ENCODE data around the gene KHDRBS1. TPM values are rescaled to one million over a fixed set of nuclear protein-coding genes. Genes with fewer than 3 reads are reported as not detected.
"Not testable (repeated sequence)": the region's sequence is repeated elsewhere in the genome, so short reads cannot be mapped to it uniquely, and the experiment has no call there.

KHDRBS1 gene, protein sequence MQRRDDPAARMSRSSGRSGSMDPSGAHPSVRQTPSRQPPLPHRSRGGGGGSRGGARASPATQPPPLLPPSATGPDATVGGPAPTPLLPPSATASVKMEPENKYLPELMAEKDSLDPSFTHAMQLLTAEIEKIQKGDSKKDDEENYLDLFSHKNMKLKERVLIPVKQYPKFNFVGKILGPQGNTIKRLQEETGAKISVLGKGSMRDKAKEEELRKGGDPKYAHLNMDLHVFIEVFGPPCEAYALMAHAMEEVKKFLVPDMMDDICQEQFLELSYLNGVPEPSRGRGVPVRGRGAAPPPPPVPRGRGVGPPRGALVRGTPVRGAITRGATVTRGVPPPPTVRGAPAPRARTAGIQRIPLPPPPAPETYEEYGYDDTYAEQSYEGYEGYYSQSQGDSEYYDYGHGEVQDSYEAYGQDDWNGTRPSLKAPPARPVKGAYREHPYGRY
- 154 and 158 TPM in 2 replicates for total RNA-seq

DNA sequence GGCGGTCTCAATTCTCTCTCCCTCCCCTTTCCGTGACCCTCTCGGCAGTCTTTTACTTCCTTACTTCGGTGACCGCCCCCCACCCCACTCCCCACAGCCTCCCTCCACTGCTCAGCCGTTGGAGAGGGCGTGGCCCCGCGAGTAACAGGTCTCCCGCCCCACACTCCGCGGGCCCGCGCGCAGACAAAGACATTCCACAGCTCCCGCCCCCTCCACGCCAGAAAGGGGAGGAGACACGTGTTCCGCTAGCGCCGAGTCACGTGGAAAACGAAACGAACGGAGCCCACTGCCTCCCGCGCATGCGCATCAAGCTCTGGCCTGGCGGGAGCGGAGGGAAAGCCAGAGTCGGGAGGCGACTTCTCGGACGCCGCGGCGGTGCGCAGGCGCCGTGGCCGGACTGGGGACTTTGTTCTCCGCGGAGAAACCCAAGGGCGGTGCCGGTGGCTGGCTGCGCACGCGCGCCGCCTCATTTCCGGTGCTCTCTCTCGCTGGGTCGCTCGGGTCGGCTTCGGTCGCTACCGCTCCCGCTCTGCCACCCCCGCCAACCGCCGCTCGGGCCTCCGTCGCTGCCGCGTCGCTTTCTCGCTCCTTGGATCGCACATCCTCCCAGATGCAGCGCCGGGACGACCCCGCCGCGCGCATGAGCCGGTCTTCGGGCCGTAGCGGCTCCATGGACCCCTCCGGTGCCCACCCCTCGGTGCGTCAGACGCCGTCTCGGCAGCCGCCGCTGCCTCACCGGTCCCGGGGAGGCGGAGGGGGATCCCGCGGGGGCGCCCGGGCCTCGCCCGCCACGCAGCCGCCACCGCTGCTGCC lies at the start of gene KHDRBS1:
Gene KHDRBS1, plus strand, starts transcription at position 483 of the 813 bp plus-strand sequence. Its CDS starts 128 bp downstream, at position 611.
- intact Hi-C loops (cut with micrococcal nuclease), result loop anchor here (1.0 to 10.0 kb wide), 11 partner anchors 31 to 1295 kb away; partner anchors contain the start of genes BSDC1, LCK, PEF1 and RBBP4

DNA sequence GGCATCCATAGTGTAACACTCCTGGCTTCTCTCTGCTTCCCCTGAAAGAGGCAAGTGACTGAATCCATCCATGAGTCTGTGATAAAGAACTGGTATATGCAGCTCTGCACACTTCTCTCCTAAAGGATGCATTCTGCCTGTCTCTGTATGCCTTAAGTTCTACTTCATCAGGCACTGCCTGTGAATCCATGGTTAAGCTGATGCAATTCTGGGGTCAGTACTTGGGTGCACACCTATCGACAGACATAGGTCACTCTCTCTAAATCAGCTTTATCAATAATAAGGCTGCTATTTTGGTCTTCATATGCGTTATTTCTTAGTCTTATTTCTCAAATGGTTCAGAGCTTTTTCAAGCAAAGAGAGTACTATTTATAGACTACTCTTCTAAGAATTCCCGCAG lies 42.8 kb upstream of the KHDRBS1 start:
- intact Hi-C loops (cut with micrococcal nuclease), result no loop called here

DNA sequence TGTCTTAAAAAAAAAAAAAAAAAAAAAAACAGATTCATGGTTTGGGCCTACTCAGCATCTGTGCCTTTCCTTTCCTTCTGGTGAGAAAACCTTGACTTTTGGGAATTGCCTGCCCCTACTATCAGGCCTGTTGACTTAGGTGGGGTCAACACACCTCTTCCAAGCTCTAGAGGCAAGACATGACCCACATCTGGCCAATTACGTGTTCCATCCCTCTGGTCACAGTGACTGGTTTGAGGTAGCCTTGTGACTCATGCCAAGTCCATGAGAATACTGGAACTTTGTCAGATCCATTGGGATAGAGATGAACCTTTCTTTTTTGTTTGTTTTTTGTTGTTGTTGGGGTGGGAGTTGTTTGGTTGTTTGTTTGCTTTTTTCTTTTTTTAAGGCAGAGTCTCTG lies 37.3 kb upstream of the KHDRBS1 start:
- intact Hi-C loops (cut with micrococcal nuclease), result no loop called here

DNA sequence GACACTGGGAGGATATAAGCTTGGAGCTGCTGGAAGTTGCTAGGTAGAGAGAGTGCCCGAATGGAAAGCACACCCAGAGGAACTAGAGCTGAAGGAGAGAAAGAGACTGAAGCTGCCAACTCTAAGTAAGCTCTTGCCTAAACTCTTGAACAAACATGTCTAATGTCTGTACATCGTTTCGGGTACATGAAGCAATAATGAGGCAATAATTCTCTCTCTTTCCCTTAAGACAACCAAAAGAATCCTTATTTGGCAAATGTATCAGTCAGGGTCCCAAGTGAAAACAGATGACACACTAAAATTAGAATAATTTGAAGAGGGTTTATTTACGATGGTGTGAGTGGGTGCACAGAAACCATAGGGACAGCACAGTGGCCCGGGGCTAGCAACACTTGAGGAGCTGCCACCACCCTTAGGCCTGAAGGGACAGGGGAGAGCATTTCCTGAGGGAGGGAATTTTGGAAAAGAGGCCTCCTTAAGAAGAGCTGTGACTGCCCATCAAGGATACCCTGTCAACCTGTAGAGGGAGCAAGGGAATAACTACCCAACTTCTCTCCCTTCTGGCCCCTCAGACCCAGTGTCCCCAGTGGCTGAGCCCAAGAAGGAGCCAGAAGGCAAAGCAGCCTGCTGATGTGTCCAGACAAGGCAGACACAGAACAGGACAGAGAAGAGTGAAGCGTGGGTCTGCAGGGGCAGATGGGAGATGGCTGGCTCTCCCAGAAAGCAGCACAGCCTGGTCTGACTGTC lies 36.1 kb upstream of the KHDRBS1 start:
- intact Hi-C loops (cut with micrococcal nuclease), result no loop called here

DNA sequence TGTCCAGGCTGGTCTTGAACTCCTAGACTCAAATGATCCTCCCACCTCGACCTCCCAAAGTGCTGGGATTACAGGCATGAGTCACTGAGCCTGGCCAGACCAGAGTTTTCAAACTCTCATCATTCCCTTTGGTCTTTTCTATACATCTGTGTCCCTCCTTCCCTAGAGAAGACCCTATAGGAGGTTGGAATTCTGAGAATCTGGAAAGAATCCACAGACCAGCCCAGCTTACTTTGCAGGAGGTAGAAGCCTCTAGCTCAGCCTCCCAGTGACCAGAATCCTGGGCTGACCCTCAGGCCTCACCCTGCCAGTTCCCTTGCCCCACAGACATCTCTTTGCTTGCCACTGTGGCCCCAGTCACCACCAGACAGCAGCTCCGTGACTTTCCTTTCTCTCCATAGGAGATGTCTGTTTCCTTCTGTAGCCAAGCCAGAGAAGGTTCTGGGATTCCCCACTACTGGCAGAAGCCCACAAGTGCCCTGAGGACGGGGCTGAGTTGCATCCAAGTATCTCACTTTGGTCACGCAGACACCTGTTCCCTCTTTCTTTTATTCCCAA lies 34.7 kb upstream of the KHDRBS1 start:
- intact Hi-C loops (cut with micrococcal nuclease), result no loop called here

DNA sequence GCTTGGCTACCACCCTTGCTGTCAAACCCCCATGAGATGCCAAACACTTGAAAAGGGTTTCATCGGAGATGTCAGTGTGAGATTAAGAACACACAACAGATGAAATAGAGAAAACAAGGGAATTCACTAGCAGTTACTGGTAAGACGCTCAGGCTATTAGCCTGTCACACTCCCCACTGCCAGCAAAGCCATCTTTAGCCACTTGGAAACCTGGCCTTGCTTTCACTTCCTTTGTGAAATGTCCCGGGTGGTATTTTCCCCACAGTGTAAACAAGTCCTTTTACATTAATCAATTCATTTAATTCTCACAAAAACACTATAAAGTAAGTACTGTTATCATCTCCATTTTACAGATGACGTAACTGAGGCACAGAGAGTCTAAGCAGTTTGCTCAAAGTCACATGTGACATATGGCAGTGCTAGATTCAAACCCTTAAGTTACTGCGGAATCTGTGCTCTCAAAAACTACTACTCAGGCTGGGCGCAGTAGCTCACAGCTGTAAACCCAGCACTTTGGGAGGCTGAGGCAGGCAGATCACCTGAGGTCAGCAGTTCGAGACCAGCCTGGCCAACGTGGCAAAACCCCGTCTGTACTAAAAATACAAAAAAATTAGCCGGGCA lies 32.7 kb upstream of the KHDRBS1 start:
- intact Hi-C loops (cut with micrococcal nuclease), result loop anchor here (2.0 kb wide), 1 partner anchor 16 kb away; no protein-coding TSS in a partner anchor

DNA sequence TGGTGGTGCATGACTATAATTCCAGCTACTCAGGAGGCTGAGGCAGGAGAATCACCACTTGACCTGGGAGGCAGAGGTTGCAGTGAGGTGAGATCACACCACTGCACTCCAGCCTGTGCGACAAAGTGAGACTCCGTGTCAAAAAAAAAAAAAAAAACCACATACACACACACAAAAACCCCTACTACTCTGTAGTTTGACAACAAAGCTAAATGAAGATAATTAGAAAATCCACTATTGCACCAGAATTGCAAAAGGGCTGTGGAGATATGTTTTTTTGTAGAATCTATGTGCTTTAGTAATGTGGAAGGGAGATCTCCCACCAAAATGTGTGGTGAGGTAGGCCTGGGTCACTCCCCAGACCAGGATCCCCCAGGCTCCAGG lies 32.2 kb upstream of the KHDRBS1 start:
- intact Hi-C loops (cut with micrococcal nuclease), result loop anchor here (2.0 kb wide), 1 partner anchor 17 kb away; no protein-coding TSS in a partner anchor

DNA sequence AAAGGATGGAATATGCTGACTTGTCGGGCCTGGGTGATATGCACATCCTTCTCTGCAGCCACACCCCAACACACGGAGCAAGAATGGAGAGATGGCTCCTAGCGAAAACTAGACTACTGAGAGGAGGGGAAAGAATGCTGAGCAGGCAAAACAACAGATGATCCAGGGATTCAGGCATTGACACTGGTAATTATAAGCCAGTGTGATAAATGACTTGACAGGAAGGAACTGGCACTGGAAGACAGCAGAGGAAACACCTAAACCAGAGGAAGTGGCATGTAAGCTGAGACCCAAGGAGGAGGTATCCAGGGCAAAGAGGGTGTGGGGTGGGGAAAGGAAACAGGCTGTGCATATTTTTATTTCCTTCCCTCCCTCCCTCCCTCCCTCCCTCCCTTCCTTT lies 31.7 kb upstream of the KHDRBS1 start:
- intact Hi-C loops (cut with micrococcal nuclease), result loop anchor here (1.0 to 2.0 kb wide), 2 partner anchors 17 to 31 kb away; partner anchors contain the start of gene KHDRBS1

DNA sequence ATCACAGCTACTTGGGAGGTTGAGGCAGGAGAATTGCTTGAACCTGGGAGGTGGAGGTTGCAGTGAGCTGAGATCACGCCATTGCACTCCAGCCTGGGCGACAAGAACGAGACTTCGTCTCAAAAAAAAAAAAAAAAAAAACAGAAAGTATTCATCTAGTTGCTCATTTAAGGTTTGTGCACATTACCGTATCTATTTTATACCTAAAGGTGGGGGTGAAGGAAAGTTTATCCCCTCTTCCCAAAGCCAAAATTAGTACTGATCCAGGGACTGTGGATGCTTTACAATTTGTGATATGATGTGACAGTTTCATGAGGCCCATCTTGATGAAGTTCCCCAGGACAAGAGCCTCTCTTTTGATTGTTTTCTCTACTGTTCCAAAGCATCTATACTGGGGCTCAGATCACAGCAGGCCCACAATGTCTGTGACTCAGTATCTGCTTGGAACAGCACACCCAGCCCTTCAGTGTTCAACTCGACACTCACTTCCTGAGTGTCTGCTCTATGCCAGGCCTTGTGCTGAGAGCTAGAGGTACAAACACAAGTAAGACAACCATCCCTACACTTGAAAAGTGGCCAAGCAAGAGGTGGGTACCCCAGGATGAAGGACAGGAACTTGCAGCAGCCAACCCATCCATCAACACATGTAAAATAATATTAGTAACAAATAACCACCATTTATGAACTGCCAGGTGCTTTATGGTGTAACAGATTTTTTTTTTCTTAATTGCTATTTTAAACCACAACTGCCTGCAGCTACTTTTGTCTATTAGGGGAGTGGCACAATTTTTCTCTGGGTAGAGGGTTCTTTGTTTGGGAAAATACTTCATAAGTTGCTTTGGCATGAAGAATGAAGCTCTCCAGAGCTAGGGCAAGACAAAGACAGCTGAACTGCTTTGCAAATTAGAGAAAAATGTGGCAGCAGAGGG lies 29.0 kb upstream of the KHDRBS1 start:
- intact Hi-C loops (cut with micrococcal nuclease), result no loop called here

DNA sequence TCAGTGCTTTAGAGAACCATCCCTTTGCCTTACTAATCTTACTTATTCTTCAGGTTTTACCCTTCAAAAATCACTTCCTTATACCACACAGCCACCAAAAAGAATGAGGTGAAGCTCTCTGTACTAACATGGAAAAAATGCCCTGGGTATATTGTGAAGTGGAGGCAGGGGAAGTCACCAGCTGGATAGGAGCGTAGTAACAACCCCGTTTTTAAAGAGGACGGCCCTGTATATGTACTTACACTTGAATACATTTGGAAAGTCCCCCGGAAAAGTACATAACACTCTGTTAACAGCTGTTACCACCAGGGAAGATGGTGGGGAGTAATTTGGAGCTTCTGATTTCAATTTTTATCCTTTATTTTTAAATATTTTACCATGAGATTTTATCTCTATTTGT lies 28.2 kb upstream of the KHDRBS1 start:
- intact Hi-C loops (cut with micrococcal nuclease), result no loop called here

DNA sequence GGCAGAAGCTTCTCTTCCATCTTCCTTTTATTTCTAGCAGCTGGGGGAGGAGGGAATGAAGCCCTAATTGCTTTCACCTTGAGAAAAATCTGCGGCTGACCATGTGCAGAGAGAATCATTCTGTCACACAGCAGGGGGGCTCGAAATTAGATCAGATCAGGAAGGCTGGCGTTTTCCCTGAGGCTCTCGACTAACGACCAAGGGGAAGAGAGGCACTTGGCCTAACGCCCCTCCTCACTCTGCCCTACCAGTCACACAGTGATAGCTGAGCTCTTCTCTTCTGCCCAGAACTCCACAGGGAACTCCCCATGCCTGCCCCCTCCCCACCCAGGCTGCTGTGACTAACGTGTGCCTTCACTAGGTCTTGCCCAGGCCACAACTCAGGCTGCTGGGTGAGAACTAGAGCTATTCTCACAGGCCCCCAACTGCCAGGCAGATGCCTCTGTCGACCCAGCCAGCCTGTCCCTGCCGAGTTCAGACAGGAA lies 26.5 kb upstream of the KHDRBS1 start:
- intact Hi-C loops (cut with micrococcal nuclease), result no loop called here

DNA sequence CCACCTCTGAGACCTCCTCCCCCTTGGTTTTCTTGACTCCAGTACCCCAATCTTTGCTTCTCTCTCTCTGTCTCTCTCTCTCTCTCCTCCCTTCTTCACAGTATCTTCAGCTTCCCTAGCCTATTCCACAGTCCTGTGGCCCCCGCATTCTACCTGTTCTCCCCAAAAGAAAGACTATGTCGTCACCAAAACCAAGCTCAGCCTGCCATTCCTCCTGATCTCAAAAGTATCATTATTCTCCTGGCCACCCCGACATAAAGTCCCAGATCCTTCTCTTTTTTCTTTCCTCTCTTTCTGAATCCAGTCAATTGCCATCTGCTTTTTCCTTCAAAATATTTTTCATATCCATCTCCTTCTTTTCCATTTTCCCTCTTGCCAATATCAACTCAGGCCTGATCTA lies 23.7 kb upstream of the KHDRBS1 start:
- intact Hi-C loops (cut with micrococcal nuclease), result no loop called here

DNA sequence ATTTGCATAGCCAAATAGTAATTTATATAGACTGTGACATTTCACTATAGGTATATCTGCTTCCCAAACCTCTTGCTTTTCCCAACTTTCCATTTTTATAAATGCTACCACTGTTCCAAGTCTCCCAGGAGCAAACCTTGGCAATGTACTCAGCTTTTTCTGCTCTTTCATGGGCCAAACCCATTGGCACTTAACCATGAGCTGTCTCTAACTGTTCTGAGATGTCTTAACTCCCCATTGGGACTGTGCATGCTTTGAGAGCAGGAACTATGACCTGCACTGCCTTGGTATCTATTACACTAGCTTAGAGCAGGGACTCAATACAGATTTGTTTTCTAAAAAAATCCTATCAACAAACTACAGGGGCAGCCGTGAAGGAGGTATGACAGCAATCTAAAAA lies 22.5 kb upstream of the KHDRBS1 start:
- intact Hi-C loops (cut with micrococcal nuclease), result no loop called here

DNA sequence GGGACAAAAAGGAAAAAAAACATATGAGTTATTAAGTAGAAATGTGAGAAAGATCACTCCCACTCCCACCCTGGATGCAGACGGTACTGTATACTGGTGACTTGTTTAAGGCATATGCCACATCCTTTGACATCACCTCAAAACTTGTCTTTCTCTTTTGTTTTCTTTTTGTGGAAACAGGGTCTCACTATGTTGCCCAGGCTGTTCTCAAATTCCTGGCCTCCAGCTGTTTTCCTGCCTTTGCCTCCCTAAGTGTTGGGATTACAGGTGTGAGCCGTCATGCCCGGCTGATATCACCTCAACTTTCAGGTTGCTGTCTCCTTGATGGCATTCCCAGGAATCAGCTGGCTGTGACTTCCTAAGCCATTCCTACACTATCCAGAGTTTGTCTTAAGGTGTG lies 18.4 kb upstream of the KHDRBS1 start:
- intact Hi-C loops (cut with micrococcal nuclease), result no loop called here

DNA sequence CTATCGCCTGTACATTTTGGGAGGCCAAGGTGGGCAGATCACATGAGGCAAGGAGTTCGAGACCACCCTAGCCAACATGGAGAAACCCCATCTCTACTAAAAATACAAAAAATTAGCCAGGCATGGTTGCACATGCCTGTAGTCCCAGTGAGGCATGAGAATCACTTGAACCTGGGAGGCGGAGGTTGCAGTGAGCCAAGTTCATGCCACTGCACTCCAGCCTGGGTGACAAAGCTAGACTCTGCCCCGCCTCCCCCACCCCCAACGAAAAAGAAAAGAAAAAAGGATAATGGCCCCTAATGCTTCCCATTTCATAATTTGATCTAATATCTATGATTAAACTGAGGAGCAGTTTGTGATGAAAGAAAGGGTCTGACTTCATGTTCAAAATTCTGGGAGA lies 17.5 kb upstream of the KHDRBS1 start:
- intact Hi-C loops (cut with micrococcal nuclease), result not testable (repeated sequence)

DNA sequence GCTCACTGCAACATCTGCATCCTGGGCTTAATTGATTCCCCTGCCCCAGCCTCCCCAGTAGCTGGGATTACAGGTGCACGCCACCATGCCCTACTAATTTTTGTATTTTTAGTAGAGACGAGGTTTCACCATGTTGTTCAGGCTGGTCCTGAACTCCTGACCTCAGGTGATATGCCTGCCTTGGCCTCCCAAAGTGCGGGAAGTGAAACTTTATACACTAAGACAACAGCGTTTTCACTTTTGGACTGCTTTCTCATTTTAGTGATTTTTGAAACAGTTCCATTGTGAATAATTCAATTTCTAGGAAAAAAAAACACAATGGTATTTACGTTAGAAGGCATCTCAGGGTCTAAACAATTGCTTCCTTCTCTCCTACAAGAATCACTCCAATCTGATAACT lies 11.8 kb upstream of the KHDRBS1 start:
- intact Hi-C loops (cut with micrococcal nuclease), result no loop called here

DNA sequence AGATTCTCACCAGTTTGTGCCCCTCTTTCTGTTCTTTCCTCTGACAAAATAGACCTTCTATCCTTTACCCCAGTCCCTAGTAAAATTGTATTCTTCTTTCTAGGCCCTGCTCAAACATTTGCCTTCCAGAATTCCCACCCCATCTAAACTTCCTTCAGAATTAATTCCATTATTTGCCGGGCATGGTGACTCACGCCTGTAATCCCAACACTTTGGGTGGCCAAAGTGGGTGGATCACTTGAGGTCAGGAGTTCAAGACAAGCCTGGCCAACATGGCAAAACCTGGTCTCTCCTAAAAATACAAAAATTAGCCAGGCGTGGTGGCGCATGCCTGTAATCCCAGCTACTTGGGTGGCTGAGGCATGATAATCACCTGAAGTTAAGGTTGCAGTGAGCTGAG lies 11.4 kb upstream of the KHDRBS1 start:
- intact Hi-C loops (cut with micrococcal nuclease), result not testable (repeated sequence)

DNA sequence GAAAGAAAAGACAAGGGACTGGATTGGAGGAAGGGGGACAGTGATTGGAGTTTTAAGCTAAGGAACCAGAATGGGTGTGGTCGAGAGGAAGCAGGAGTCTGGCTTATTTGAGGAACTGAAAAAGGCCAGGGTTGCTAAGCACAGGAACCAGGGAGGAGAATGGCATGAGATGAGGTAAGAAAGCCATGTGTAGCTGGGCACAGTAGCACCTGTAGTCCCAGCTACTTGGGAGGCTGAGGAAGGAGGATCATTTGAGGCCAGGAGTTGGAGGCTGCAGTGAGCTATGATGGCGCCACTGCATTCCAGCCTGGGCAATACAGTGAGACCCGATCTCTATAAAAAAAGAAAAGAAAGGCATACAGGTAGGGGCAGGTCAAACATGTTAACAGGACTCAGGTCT lies 8.1 kb upstream of the KHDRBS1 start:
- intact Hi-C loops (cut with micrococcal nuclease), result no loop called here

DNA sequence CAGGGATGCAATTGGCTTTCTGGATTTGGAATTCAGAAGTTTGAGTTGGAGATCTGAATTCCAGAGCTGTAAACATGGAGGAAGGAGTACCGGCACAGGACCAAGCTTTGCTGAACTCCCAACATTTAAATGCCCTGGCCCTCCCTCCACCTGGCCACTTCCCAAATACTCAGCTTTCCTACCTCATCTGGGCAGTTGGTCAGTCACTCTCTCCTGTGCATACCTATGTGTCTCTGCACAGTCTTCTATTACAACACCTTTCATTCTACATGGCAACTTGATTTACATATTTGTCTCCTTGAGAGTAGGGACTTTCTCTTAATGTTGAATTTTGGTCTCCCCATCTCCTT lies 6.1 kb upstream of the KHDRBS1 start:
- intact Hi-C loops (cut with micrococcal nuclease), result no loop called here
